Kidney (tissue), 14 donors: ENCODE data around the gene HOXA4. TPM values are rescaled to one million over a fixed set of nuclear protein-coding genes. Genes with fewer than 3 reads are reported as not detected.

Experiments
- DNase-seq, 5 donors: peaks; one replicate each; pipeline ENCODE4 v3.0.0-alpha.2; 2013 to 2020
- FAIRE-seq: peaks from 2 replicates; lab custom pipeline; 2012; peaks lifted over from hg19 to GRCh38; lab: Jason Lieb, UNC
- H3K27ac ChIP-seq, 2 donors: one replicate each; pipeline ENCODE4 v1.7.0; 2013; ENCODE audit warnings: low read depth in 2 of 2, low read length in 2 of 2, inconsistent platforms in 1 of 2
- H3K27me3 ChIP-seq: one replicate; pipeline ENCODE4 v1.7.1; 2013; ENCODE audit warnings: low read length, inconsistent platforms; ENCODE audit not compliant: control insufficient read depth, insufficient read depth
- H3K36me3 ChIP-seq, 3 donors: one replicate each; pipeline versions ENCODE4 v1.7.0 to v1.7.1; 2013; ENCODE audit warnings: low read length in 3 of 3, control low read depth in 1 of 3, inconsistent platforms in 1 of 3; ENCODE audit not compliant: insufficient read depth in 3 of 3, control insufficient read depth in 2 of 3
- H3K4me1 ChIP-seq, 3 donors: one replicate each; pipeline versions ENCODE4 v1.7.0 to v1.7.1; 2013; ENCODE audit warnings: low read length in 3 of 3, inconsistent platforms in 1 of 3, low read depth in 1 of 3; ENCODE audit not compliant: control insufficient read depth in 2 of 3, insufficient read depth in 2 of 3
- H3K4me3 ChIP-seq, 3 donors: one replicate each; pipeline versions ENCODE4 v1.7.0 to v1.8.1; 2013; ENCODE audit warnings: low read length in 3 of 3, control low read depth in 1 of 3, inconsistent platforms in 1 of 3
- H3K9ac ChIP-seq, 3 donors: one replicate each; pipeline versions ENCODE4 v1.7.0 to v1.7.1; 2013; ENCODE audit warnings: low read length in 3 of 3, control low read depth in 1 of 3, inconsistent platforms in 1 of 3
- H3K9me3 ChIP-seq, 3 donors: one replicate each; pipeline versions ENCODE4 v1.7.0 to v1.7.1; 2013; ENCODE audit warnings: low read length in 3 of 3, control low read depth in 1 of 3, inconsistent platforms in 1 of 3; ENCODE audit not compliant: control insufficient read depth in 2 of 3, insufficient read depth in 1 of 3
- CTCF ChIP-seq: IDR thresholded peaks from 3 replicates; pipeline ENCODE4 v1.5.1; 2012; ENCODE audit warnings: mild to moderate bottlenecking, moderate library complexity, borderline replicate concordance; ENCODE audit not compliant: insufficient read depth; ENCODE audit errors: extremely low read depth
- intact Hi-C: fragments of 100-400 bp; cut with DNase I; formaldehyde crosslinking; loops from one replicate; pipeline ENCODE4 v1.11.1; 2022
- polyA plus RNA-seq: library from polyadenylated mRNA; stranded (reverse); fragments of 350-450 nt; fragmentation: Illumina TruSeq; extraction: RNeasy Lipid Tissue Mini Kit (QIAGEN cat#74804); gene quantifications from one replicate; pipeline ENCODE4 v1.2.3, GENCODE V29; 2014; ENCODE audit warnings: low read depth, low replicate concordance; ENCODE audit not compliant: insufficient read depth
- total RNA-seq: library from RNA; stranded (reverse); fragmentation: NEBNext Ultra II Directional; extraction: Animal tissue kit (Norgen Biotek cat#: 25700); gene quantifications from one replicate; pipeline ENCODE4 v1.2.1, GENCODE V29; 2021
- donor health status: control.
- donor health status: control.
- donor health status: control.
- donor health status: control.
- donor health status: control.
- donor health status: DM: yes; HTN: yes; CAD: no.
- donor health status: Normal renal cell carcinoma (clear cell type).

The HOXA4 gene
- total and polyA plus RNA-seq, 2 donors from 2014 or later, result 11.2 to 13.0 TPM

GRCh38 chr7:27131390-27131819 lies 848 bp upstream of the HOXA4 start:
- no peaks in the 10 kb centered on the region for H3K9me3 ChIP-seq
- TF ChIP-seq CTCF, result no peak
- no peaks in the 10 kb centered on the region for H3K27me3 ChIP-seq
- intact Hi-C loops, result no loop called here
- H3K4me3 ChIP-seq, result peak overlapping the region; percentile 62 to 82 (median 73)
- H3K36me3 ChIP-seq, result peaks cover 0 to 2% (median 0%) of the 10 kb centered on the region in 3 donors
- peaks cover 23 to 39% (median 38%) of the 10 kb centered on the region in 3 donors for H3K4me1 ChIP-seq
- H3K27ac ChIP-seq, result peak overlapping the region; percentile 92 to 97
- FAIRE-seq (no peak), DNase-seq (no peak)
- peak overlapping the region; percentile 45 to 92 (median 78) for H3K9ac ChIP-seq

GRCh38 chr7:27129729-27130539 lies 623 bp downstream of the HOXA4 start:
- H3K9ac ChIP-seq, result peak overlapping the region; percentile 23 to 68 (median 30)
- intact Hi-C loops, result no loop called here

GRCh38 chr7:27128776-27129728 lies 1.5 kb downstream of the HOXA4 start:
- H3K9ac ChIP-seq, result peak overlapping the region; percentile 23 to 68 (median 30)
- intact Hi-C loops, result no loop called here
- H3K4me1 ChIP-seq, result peaks cover 27 to 45% (median 42%) of the 10 kb centered on the region in 3 donors
- no peaks in the 10 kb centered on the region for H3K27me3 ChIP-seq
- peak overlapping the region; percentile 44 to 59 (median 51) for H3K4me3 ChIP-seq
- TF ChIP-seq CTCF, result no peak
- DNase-seq (peak in 3 of 5 donors; percentile 58 to 78 (median 76)), FAIRE-seq (no peak)
- peak overlapping the region; percentile 73 to 79 for H3K27ac ChIP-seq
- H3K36me3 ChIP-seq, result peaks cover 0 to 2% (median 0%) of the 10 kb centered on the region in 3 donors
- no peaks in the 10 kb centered on the region for H3K9me3 ChIP-seq

More at GRCh38 chr7:27129729-27130539, 623 bp downstream of the HOXA4 start:
- DNase-seq (peak; percentile 78 to 95 (median 90)), FAIRE-seq (no peak)
- Histone ChIP-seq H3K27ac (peak overlapping the region; percentile 73 to 89), H3K27me3 (no peaks in the 10 kb centered on the region), H3K4me1 (peaks cover 23 to 45% (median 41%) of the 10 kb centered on the region in 3 donors), H3K36me3 (peaks cover 0 to 2% (median 0%) of the 10 kb centered on the region in 3 donors), H3K4me3 (peak overlapping the region; percentile 44 to 73 (median 62)), H3K9me3 (no peaks in the 10 kb centered on the region)
- peak; percentile 33 for TF ChIP-seq CTCF
